Measurements from ENCODE around the gene EMC9.

Gene EMC9

DNA sequence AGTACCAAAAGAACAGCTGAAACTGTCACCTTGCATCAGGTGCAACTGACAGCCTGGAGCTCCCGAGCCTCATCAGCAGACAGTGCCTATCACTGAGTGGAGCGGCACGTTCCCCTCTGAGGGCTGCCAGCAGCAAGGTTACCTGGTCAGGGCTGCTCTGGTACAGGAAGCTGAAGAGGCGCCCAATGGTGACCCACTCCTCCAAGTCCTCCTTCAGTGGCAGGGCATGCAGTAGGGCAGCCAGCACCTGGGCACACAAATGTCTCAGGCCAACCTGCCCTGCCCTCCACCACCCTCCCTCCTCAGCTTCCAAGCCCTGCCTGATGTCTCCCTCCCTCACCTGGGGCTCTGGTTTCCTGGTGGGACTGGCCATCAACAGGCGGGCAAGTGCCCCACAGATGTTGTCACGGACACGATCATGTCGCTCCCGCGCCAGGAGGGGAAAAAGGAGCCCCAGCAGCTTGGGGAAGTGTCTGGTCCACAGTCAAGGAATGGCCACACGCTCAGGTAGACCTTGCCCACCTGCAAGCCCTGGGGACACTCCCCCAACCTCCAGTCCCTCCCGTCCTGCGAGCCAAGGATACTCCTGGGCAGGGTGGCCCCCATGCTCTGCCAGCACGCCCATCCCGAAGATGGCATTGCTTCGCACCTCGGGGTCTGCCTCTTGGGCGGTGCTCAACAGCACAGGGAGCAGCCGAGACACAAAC lies 40.1 kb upstream of the EMC9 start:
- TF ChIP-seq, protein P1, sequence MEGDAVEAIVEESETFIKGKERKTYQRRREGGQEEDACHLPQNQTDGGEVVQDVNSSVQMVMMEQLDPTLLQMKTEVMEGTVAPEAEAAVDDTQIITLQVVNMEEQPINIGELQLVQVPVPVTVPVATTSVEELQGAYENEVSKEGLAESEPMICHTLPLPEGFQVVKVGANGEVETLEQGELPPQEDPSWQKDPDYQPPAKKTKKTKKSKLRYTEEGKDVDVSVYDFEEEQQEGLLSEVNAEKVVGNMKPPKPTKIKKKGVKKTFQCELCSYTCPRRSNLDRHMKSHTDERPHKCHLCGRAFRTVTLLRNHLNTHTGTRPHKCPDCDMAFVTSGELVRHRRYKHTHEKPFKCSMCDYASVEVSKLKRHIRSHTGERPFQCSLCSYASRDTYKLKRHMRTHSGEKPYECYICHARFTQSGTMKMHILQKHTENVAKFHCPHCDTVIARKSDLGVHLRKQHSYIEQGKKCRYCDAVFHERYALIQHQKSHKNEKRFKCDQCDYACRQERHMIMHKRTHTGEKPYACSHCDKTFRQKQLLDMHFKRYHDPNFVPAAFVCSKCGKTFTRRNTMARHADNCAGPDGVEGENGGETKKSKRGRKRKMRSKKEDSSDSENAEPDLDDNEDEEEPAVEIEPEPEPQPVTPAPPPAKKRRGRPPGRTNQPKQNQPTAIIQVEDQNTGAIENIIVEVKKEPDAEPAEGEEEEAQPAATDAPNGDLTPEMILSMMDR (IDR thresholded peaks at IDR 0.05; ENCODE audit: low read depth, low read length): no peak
- H3K4me3 ChIP-seq (replicated peaks in 1 of 2; ENCODE audit: low read depth in 2 of 2, low read length in 2 of 2): no peak overlapping the region
- no peak for DNase-seq (ENCODE audit: low read depth in 2 of 2)

GRCh38 chr14:24179961-24180796 lies 38.8 kb upstream of the EMC9 start:
- peak; percentile 70 to 88 for DNase-seq (ENCODE audit: low read depth in 2 of 2)
- H3K4me3 ChIP-seq (replicated peaks in 1 of 2; ENCODE audit: low read depth in 2 of 2, low read length in 2 of 2): no peak overlapping the region

DNA sequence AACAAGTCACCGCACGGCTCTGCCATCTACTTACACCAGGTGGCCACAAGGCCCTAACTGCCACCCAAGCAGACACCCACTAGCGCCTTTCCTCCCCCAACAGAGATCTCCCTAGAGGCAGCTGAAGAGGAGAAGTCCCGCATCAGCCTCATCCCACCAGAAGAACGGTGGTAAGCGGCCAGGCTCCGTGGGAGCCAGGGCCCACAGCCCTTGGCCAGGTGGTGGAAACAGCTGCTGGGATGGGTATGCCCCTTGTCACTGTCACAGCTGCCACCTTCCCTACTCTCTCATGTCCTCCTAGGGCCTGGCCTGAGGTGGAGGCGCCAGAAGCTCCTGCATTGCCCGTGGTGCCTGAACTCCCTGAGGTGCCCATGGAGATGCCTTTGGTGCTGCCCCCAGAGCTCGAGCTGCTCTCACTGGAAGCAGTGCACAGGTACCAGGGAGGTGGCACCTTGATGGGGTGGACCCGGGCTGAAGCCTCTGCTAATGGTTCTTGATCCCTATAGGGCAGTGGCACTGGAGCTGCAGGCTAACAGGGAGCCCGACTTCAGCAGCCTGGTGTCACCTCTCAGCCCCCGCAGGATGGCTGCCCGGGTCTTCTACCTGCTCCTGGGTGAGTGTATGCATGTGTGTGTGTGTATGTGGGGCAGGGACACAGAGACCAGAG lies 38.0 kb upstream of the EMC9 start:
- H3K4me3 ChIP-seq (replicated peaks in 1 of 2; ENCODE audit: low read depth in 2 of 2, low read length in 2 of 2): no peak overlapping the region
- TF ChIP-seq, protein P1 (IDR thresholded peaks at IDR 0.05; ENCODE audit: low read depth, low read length): no peak
- DNase-seq (ENCODE audit: low read depth in 2 of 2): no peak

More at GRCh38 chr14:24179961-24180796, 38.8 kb upstream of the EMC9 start:
- TF ChIP-seq, protein P1 (IDR thresholded peaks at IDR 0.05; ENCODE audit: low read depth, low read length): no peak

DNA sequence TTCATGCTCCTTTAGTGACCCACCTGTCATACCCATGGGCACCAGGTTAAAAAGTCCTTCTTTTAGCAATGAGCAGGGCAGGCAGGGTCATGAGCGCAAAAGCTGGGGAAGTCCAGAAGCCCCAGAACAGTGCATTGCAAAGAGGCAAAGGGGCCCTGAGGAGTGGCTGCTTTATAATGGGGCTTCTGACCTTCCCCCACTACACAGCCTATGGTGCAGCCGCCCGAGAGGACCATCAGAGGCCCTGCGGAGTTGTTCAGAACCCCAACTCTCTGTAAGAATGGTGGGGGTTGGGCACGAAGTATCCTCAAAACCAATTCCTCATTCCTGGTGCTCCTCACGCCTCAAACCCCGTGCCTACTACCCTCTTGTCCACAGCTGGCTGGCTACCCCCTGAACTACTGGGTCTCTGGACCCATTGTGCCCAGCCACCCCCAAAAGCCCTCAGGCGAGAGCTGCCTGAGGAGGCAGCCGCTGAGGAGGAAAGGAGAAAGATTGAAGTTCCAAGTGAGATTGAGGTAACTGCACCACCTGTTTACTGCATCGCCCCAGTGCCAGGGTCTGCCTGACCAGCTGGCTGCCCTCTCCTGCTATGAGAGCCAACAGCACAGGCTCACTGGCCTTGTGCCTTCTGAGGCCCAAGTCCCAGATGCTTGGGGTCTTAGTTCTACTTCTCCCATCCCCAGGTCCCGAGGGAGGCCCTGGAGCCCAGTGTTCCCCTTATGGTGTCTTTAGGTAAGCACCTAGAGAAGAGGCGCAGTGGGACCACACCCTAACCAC lies 37.2 kb upstream of the EMC9 start:
- no peak overlapping the region for H3K4me3 ChIP-seq (replicated peaks in 1 of 2; ENCODE audit: low read depth in 2 of 2, low read length in 2 of 2)
- no peak for DNase-seq (ENCODE audit: low read depth in 2 of 2)
- TF ChIP-seq, protein P1 (IDR thresholded peaks at IDR 0.05; ENCODE audit: low read depth, low read length): no peak

GRCh38 chr14:24177891-24178290 lies 36.5 kb upstream of the EMC9 start:
- TF ChIP-seq, protein P1 (IDR thresholded peaks at IDR 0.05; ENCODE audit: low read depth, low read length): no peak
- H3K4me3 ChIP-seq (replicated peaks in 1 of 2; ENCODE audit: low read depth in 2 of 2, low read length in 2 of 2): no peak overlapping the region

More at GRCh38 chr14:24177891-24178290, 36.5 kb upstream of the EMC9 start:
- DNase-seq (ENCODE audit: low read depth in 2 of 2): no peak
